ENCODE measurements around the gene ACSM4. TPM values are rescaled to one million over a fixed set of nuclear protein-coding genes. Genes with fewer than 3 reads are reported as not detected.
"Not testable (repeated sequence)": the region's sequence is repeated elsewhere in the genome, so short reads cannot be mapped to it uniquely, and the experiment has no call there.

The ACSM4 gene, protein sequence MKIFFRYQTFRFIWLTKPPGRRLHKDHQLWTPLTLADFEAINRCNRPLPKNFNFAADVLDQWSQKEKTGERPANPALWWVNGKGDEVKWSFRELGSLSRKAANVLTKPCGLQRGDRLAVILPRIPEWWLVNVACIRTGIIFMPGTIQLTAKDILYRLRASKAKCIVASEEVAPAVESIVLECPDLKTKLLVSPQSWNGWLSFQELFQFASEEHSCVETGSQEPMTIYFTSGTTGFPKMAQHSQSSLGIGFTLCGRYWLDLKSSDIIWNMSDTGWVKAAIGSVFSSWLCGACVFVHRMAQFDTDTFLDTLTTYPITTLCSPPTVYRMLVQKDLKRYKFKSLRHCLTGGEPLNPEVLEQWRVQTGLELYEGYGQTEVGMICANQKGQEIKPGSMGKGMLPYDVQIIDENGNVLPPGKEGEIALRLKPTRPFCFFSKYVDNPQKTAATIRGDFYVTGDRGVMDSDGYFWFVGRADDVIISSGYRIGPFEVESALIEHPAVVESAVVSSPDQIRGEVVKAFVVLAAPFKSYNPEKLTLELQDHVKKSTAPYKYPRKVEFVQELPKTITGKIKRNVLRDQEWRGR
- total RNA-seq (not detected), polyA plus RNA-seq (not detected)

DNA sequence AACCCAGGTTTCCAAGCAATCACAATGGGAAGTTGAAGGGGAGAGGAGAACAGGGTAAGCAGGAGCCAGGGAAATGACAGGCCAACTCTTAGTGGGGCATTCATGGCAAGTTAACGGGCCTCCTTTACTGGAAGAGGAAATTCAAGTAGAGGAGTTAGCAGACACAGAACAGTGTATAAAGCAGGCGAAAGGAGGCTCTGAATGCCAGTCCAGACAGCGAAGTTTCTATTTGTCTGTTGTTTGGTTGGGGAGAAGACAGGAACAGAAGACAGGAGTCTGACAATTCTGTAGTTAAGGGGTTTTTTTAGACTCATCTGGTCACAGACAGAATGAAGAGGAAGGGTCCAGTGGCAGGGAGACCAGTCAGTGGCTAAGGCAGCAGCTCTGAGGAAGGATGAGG is at the start of gene ACSM4:
Gene ACSM4 (plus strand): TSS at position 301 of the 400 bp plus-strand sequence. CDS start 260 bp downstream, outside the sequence.
- H3K27ac ChIP-seq (ENCODE audit: low read depth, low read length), result no peak within 1 kb of the TSS
- Mint-ChIP-seq H3K4me1 (no peaks in the 10 kb centered on the region), H3K9me3 (peaks cover 0 to 1% (median 0%) of the 10 kb centered on the region in 8 donors), H3K27ac (no peak within 1 kb of the TSS), H3K36me3 (no peaks in the 10 kb centered on the region), H3K4me3 (no peak within 1 kb of the TSS), H3K27me3 (peaks cover 5 to 6% of the 10 kb centered on the region in 2 donors)
- H3K4me3 ChIP-seq (ENCODE audit: low read length in 2 of 2), result no peak within 1 kb of the TSS
- POLR2A ChIA-PET (ENCODE audit: partially characterized antibody), result no interaction called here
- CTCF ChIA-PET (ENCODE audit: partially characterized antibody), result no interaction called here
- H3K9me3 ChIP-seq (ENCODE audit: control insufficient read depth in 1 of 2, low read length in 2 of 2), result no peaks in the 10 kb centered on the region
- intact Hi-C loops (cut with micrococcal nuclease), result no loop called here
- no peaks in the 10 kb centered on the region for H3K4me1 ChIP-seq (ENCODE audit: insufficient read depth, low read length)
- no peak for DNase-seq
- no peaks in the 10 kb centered on the region for H3K36me3 ChIP-seq (ENCODE audit: insufficient read depth, low read length)
- H3K27me3 ChIP-seq (ENCODE audit: insufficient read depth, low read length), result no peaks in the 10 kb centered on the region

DNA sequence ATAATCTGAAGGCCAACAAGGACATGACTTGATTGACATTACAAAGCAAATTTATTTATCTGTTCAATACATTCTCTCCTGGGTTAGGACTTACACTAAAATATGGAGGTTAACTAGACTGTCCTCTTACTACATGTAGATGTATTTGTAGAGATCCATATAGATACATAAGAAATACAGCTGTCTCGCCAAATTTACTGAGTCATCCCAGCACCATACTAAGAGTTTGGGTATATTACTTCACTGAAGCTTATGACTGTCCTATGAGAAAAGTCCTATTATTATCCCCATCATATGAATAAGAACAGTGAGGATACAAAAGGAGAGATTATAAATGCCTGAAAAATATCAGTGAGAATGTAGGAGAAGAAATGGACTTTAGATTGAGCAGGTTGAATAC is 44.8 kb upstream of the ACSM4 start:
- Mint-ChIP-seq H3K27me3 (peaks cover 4 to 10% of the 10 kb centered on the region in 2 donors), H3K4me3 (no peak overlapping the region), H3K4me1 (no peaks in the 10 kb centered on the region), H3K27ac (no peak overlapping the region), H3K9me3 (peaks cover 0 to 4% (median 1%) of the 10 kb centered on the region in 8 donors), H3K36me3 (no peaks in the 10 kb centered on the region)
- Histone ChIP-seq H3K9me3 (ENCODE audit: control insufficient read depth in 1 of 2, low read length in 2 of 2) (no peaks in the 10 kb centered on the region), H3K36me3 (ENCODE audit: insufficient read depth, low read length) (no peaks in the 10 kb centered on the region), H3K27me3 (ENCODE audit: insufficient read depth, low read length) (no peaks in the 10 kb centered on the region), H3K27ac (ENCODE audit: low read depth, low read length) (no peak overlapping the region), H3K4me1 (ENCODE audit: insufficient read depth, low read length) (no peaks in the 10 kb centered on the region), H3K4me3 (ENCODE audit: low read length in 2 of 2) (no peak overlapping the region)
- ChIA-PET CTCF (ENCODE audit: partially characterized antibody) (no interaction called here), POLR2A (ENCODE audit: partially characterized antibody) (no interaction called here)
- no peak for DNase-seq
- intact Hi-C loops (cut with micrococcal nuclease), result no loop called here

DNA sequence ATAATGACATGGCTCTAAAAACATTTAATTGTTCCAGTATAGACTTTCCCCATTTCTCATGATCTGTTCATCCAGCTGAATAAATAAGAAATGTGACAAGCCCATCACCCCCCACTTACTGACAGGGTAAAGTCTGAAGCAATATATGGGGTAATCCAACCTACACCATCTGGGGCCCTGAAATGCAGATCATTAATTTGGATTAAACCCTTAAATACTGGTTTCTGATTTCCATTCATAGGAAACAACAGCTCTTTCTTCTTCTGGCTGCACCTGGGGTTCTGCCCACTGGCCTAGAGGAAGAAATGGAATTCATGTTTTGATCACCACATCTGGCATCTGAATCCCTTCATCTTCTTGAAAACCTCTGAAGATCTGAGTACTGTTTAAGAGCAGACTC is 39.3 kb upstream of the ACSM4 start:
- Histone ChIP-seq H3K36me3 (ENCODE audit: insufficient read depth, low read length) (no peaks in the 10 kb centered on the region), H3K27me3 (ENCODE audit: insufficient read depth, low read length) (no peaks in the 10 kb centered on the region), H3K4me1 (ENCODE audit: insufficient read depth, low read length) (no peaks in the 10 kb centered on the region), H3K4me3 (ENCODE audit: low read length in 2 of 2) (no peak overlapping the region), H3K9me3 (ENCODE audit: control insufficient read depth in 1 of 2, low read length in 2 of 2) (no peaks in the 10 kb centered on the region), H3K27ac (ENCODE audit: low read depth, low read length) (no peak overlapping the region)
- intact Hi-C loops (cut with micrococcal nuclease), result no loop called here
- no peaks in the 10 kb centered on the region for H3K9me3 Mint-ChIP-seq
- CTCF ChIA-PET (ENCODE audit: partially characterized antibody), result no interaction called here
- H3K36me3 Mint-ChIP-seq, result no peaks in the 10 kb centered on the region
- no peak overlapping the region for H3K4me3 Mint-ChIP-seq
- DNase-seq, result no peak
- no peak overlapping the region for H3K27ac Mint-ChIP-seq
- H3K4me1 Mint-ChIP-seq, result no peaks in the 10 kb centered on the region
- H3K27me3 Mint-ChIP-seq, result peaks cover 3 to 4% of the 10 kb centered on the region in 2 donors
- POLR2A ChIA-PET (ENCODE audit: partially characterized antibody), result no interaction called here

- intact Hi-C loops (cut with micrococcal nuclease), result no loop called here
- Histone ChIP-seq H3K4me3 (ENCODE audit: low read length in 2 of 2) (no peak overlapping the region), H3K9me3 (ENCODE audit: control insufficient read depth in 1 of 2, low read length in 2 of 2) (no peaks in the 10 kb centered on the region)
Observed at GRCh38 chr12:7265251-7265650, 38.6 kb upstream of the ACSM4 start.

GRCh38 chr12:7269273-7269672 is 34.6 kb upstream of the ACSM4 start:
- Histone ChIP-seq H3K4me3 (ENCODE audit: low read length in 2 of 2) (no peak overlapping the region), H3K9me3 (ENCODE audit: control insufficient read depth in 1 of 2, low read length in 2 of 2) (no peaks in the 10 kb centered on the region), H3K27me3 (ENCODE audit: insufficient read depth, low read length) (no peaks in the 10 kb centered on the region), H3K27ac (ENCODE audit: low read depth, low read length) (no peak overlapping the region), H3K4me1 (ENCODE audit: insufficient read depth, low read length) (no peaks in the 10 kb centered on the region), H3K36me3 (ENCODE audit: insufficient read depth, low read length) (no peaks in the 10 kb centered on the region)
- intact Hi-C loops (cut with micrococcal nuclease), result no loop called here
- ChIA-PET CTCF (ENCODE audit: partially characterized antibody) (no interaction called here), POLR2A (ENCODE audit: partially characterized antibody) (no interaction called here)
- H3K9me3 Mint-ChIP-seq, result no peaks in the 10 kb centered on the region
- H3K27ac Mint-ChIP-seq, result no peak overlapping the region
- peaks cover 1 to 4% of the 10 kb centered on the region in 2 donors for H3K27me3 Mint-ChIP-seq
- no peak overlapping the region for H3K4me3 Mint-ChIP-seq
- no peaks in the 10 kb centered on the region for H3K4me1 Mint-ChIP-seq
- no peaks in the 10 kb centered on the region for H3K36me3 Mint-ChIP-seq
- no peak for DNase-seq

More at GRCh38 chr12:7265251-7265650, 38.6 kb upstream of the ACSM4 start:
- no peaks in the 10 kb centered on the region for H3K36me3 ChIP-seq (ENCODE audit: insufficient read depth, low read length)
- H3K27me3 ChIP-seq (ENCODE audit: insufficient read depth, low read length), result no peaks in the 10 kb centered on the region
- H3K4me1 ChIP-seq (ENCODE audit: insufficient read depth, low read length), result no peaks in the 10 kb centered on the region
- H3K27ac ChIP-seq (ENCODE audit: low read depth, low read length), result no peak overlapping the region
- H3K9me3 Mint-ChIP-seq, result no peaks in the 10 kb centered on the region
- CTCF ChIA-PET (ENCODE audit: partially characterized antibody), result interaction anchor here (0.8 kb wide), 1 partner anchor 196 kb away, joined by 3 read pairs; no protein-coding TSS in a partner anchor
- peaks cover 0 to 1% of the 10 kb centered on the region in 2 donors for H3K27me3 Mint-ChIP-seq
- H3K4me3 Mint-ChIP-seq, result no peak overlapping the region
- no peaks in the 10 kb centered on the region for H3K36me3 Mint-ChIP-seq
- no peaks in the 10 kb centered on the region for H3K4me1 Mint-ChIP-seq
- DNase-seq, result no peak
- H3K27ac Mint-ChIP-seq, result no peak overlapping the region
- POLR2A ChIA-PET (ENCODE audit: partially characterized antibody), result no interaction called here

DNA sequence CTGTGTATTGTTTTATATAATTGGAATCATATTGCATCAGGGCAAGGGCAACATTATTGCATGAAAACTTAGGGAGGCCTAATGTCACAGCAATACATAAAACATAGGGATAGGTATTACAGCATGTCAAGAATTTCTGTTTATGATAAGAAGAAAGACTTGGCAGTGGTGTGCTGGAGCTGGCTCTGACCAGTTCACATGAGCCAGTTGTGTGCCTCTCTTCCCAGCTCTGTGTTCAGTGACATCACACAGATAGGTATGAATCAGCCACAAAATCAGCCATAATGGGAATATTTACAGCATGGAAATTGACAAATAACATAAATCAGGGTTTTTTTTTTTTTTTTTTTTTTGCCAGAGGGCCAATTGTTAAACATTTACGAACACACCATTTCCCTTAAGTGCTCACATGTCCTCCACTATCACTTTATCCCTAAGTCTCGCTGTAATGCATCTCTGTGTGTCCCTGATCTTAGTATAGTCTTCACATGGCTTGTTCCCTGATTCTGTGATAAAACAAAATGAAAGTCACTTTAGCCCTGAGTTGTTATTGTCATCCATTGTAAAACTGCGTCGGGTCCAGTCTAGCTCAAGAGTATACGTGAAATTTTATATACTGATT is 31.9 kb upstream of the ACSM4 start:
- Mint-ChIP-seq H3K4me1 (no peaks in the 10 kb centered on the region), H3K9me3 (peaks cover 0 to 4% (median 0%) of the 10 kb centered on the region in 8 donors), H3K27me3 (peaks cover 1 to 7% of the 10 kb centered on the region in 2 donors), H3K4me3 (no peak overlapping the region), H3K27ac (no peak overlapping the region), H3K36me3 (no peaks in the 10 kb centered on the region)
- H3K36me3 ChIP-seq (ENCODE audit: insufficient read depth, low read length), result no peaks in the 10 kb centered on the region
- intact Hi-C loops (cut with micrococcal nuclease), result no loop called here
- CTCF ChIA-PET (ENCODE audit: partially characterized antibody), result no interaction called here
- H3K27me3 ChIP-seq (ENCODE audit: insufficient read depth, low read length), result no peaks in the 10 kb centered on the region
- H3K4me3 ChIP-seq (ENCODE audit: low read length in 2 of 2), result no peak overlapping the region
- no peaks in the 10 kb centered on the region for H3K4me1 ChIP-seq (ENCODE audit: insufficient read depth, low read length)
- H3K9me3 ChIP-seq (ENCODE audit: control insufficient read depth in 1 of 2, low read length in 2 of 2), result no peaks in the 10 kb centered on the region
- POLR2A ChIA-PET (ENCODE audit: partially characterized antibody), result no interaction called here
- DNase-seq, result no peak
- H3K27ac ChIP-seq (ENCODE audit: low read depth, low read length), result no peak overlapping the region

GRCh38 chr12:7275482-7275881 is 28.4 kb upstream of the ACSM4 start:
- Mint-ChIP-seq H3K27me3 (peaks cover 10 to 11% of the 10 kb centered on the region in 2 donors), H3K9me3 (peaks cover 0 to 11% (median 3%) of the 10 kb centered on the region in 8 donors)
- H3K27me3 ChIP-seq (ENCODE audit: insufficient read depth, low read length); H3K27ac Mint-ChIP-seq; H3K4me1 Mint-ChIP-seq; H3K36me3 Mint-ChIP-seq; CTCF ChIA-PET (ENCODE audit: partially characterized antibody); H3K4me3 Mint-ChIP-seq; POLR2A ChIA-PET (ENCODE audit: partially characterized antibody); DNase-seq; intact Hi-C loops (cut with micrococcal nuclease); H3K9me3 ChIP-seq (ENCODE audit: control insufficient read depth in 1 of 2, low read length in 2 of 2); H3K27ac ChIP-seq (ENCODE audit: low read depth, low read length); H3K4me1 ChIP-seq (ENCODE audit: insufficient read depth, low read length); H3K4me3 ChIP-seq (ENCODE audit: low read length in 2 of 2); H3K36me3 ChIP-seq (ENCODE audit: insufficient read depth, low read length): not testable (repeated sequence)

All from CD4-positive, alpha-beta memory T cell (primary cell).